ENCODE data around the gene PROX2. TPM values are rescaled to one million over a fixed set of nuclear protein-coding genes. Genes with fewer than 3 reads are reported as not detected.

The PROX2 gene
- total RNA-seq, 1 experiment from 2014 or later = not detected

DNA sequence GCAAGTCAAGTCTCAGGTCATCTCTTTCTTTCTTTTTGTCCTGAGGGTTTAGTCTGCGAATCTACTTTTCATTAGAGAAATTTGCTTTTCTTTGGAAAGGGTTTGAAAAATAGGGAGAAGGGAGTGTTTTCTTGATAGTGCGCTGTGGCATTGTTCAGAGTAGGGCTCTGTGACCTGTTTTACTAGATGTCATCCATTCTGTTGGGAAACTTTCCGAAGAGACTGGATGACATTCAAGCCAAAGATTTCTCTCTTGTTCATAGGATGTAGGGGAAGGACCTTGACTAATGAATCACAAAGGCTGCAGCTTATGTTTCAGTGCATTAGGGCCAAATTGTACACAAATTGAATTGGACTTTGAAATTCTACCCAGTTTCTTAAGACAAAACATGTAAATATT, 20.5 kb upstream of the PROX2 start:
- POLR2A ChIA-PET (ENCODE audit: unreplicated experiment) = interaction anchor here (0.7 kb wide), 1 partner anchor 58 kb away, joined by 6 read pairs; no protein-coding TSS in a partner anchor
- no peak for TF ChIP-seq EZH2 (IDR thresholded peaks at IDR 0.05; ENCODE audit: low read depth)
- no peak for TF ChIP-seq CTCF (conservative IDR thresholded peaks at IDR 0.05)
- no TSS peak for BruUV-seq (replicated peaks)

GRCh38 chr14:74893614-74894091, 17.7 kb upstream of the PROX2 start:
- intact Hi-C loops (cut with micrococcal nuclease; ENCODE audit: unreplicated experiment) = no loop called here
- H3K4me1 ChIP-seq (replicated peaks; ENCODE audit: insufficient read depth) = peaks cover 11% of the 10 kb centered on the region
- H2AFZ ChIP-seq = no peak overlapping the region
- H3K4me3 ChIP-seq = no peak overlapping the region
- H3F3A ChIP-seq (ENCODE audit: insufficient read depth, low read depth) = peaks cover 30% of the 10 kb centered on the region
- peaks cover 31% of the 10 kb centered on the region for H3K79me2 ChIP-seq (ENCODE audit: low read depth)
- no peak for TF ChIP-seq CTCF (conservative IDR thresholded peaks at IDR 0.05)
- no peak for TF ChIP-seq EZH2 (IDR thresholded peaks at IDR 0.05; ENCODE audit: low read depth)
- BruUV-seq (replicated peaks) = no TSS peak
- no peak for DNase-seq
- no peaks in the 10 kb centered on the region for H3K27me3 ChIP-seq (ENCODE audit: insufficient read depth, low read depth)
- no peak overlapping the region for H3K4me2 ChIP-seq
- CTCF ChIA-PET = interaction anchor here (0.6 to 0.8 kb wide), 6 partner anchors 11 to 1465 kb away, joined by 3 to 11 read pairs (median 3); no protein-coding TSS in a partner anchor
- no peak overlapping the region for H3K27ac ChIP-seq
- H3K36me3 ChIP-seq (ENCODE audit: low read depth) = peaks cover 88% of the 10 kb centered on the region
- H4K20me1 ChIP-seq (ENCODE audit: insufficient read depth) = peaks cover 38% of the 10 kb centered on the region
- no peaks in the 10 kb centered on the region for H3K9me3 ChIP-seq (ENCODE audit: insufficient read depth, low read depth)
- POLR2A ChIA-PET (ENCODE audit: unreplicated experiment) = no interaction called here
- H3K9me2 ChIP-seq (ENCODE audit: insufficient read depth) = no peaks in the 10 kb centered on the region

More for the DNA sequence above, 20.5 kb upstream of the PROX2 start:
- H3K4me3 ChIP-seq = no peak overlapping the region
- peaks cover 22% of the 10 kb centered on the region; the same call in 1 of the 2 replicates for H4K20me1 ChIP-seq (ENCODE audit: insufficient read depth)
- no peak overlapping the region for H2AFZ ChIP-seq
- intact Hi-C loops (cut with micrococcal nuclease; ENCODE audit: unreplicated experiment) = no loop called here
- H3K27ac ChIP-seq = no peak overlapping the region
- H3K4me2 ChIP-seq = no peak overlapping the region
- CTCF ChIA-PET = interaction anchor here (0.7 to 1.2 kb wide), 2 partner anchors 15 to 35 kb away, joined by 3 to 4 read pairs; no protein-coding TSS in a partner anchor
- H3K4me1 ChIP-seq (replicated peaks; ENCODE audit: insufficient read depth) = no peaks in the 10 kb centered on the region
- H3K9me3 ChIP-seq (ENCODE audit: insufficient read depth, low read depth) = no peaks in the 10 kb centered on the region
- H3K9me2 ChIP-seq (ENCODE audit: insufficient read depth) = no peaks in the 10 kb centered on the region
- no peak for DNase-seq
- H3K79me2 ChIP-seq (ENCODE audit: low read depth) = peaks cover 7% of the 10 kb centered on the region; the same call in 1 of the 2 replicates
- no peaks in the 10 kb centered on the region for H3K27me3 ChIP-seq (ENCODE audit: insufficient read depth, low read depth)
- H3F3A ChIP-seq (ENCODE audit: insufficient read depth, low read depth) = peaks cover 11% of the 10 kb centered on the region
- H3K36me3 ChIP-seq (ENCODE audit: low read depth) = peaks cover 97% of the 10 kb centered on the region

GRCh38 chr14:74892745-74893144, 16.8 kb upstream of the PROX2 start:
- intact Hi-C loops (cut with micrococcal nuclease; ENCODE audit: unreplicated experiment) = no loop called here
- Histone ChIP-seq H3F3A (ENCODE audit: insufficient read depth, low read depth) (peaks cover 39% of the 10 kb centered on the region), H3K4me3 (no peak overlapping the region), H3K4me2 (no peak overlapping the region), H4K20me1 (ENCODE audit: insufficient read depth) (peaks cover 47% of the 10 kb centered on the region), H3K79me2 (ENCODE audit: low read depth) (peaks cover 38% of the 10 kb centered on the region), H3K9me2 (ENCODE audit: insufficient read depth) (no peaks in the 10 kb centered on the region), H2AFZ (no peak overlapping the region), H3K36me3 (ENCODE audit: low read depth) (peaks cover 82% of the 10 kb centered on the region), H3K9me3 (ENCODE audit: insufficient read depth, low read depth) (no peaks in the 10 kb centered on the region), H3K4me1 (replicated peaks; ENCODE audit: insufficient read depth) (peaks cover 20% of the 10 kb centered on the region), H3K27me3 (ENCODE audit: insufficient read depth, low read depth) (no peaks in the 10 kb centered on the region), H3K27ac (no peak overlapping the region)
- DNase-seq = no peak
- POLR2A ChIA-PET (ENCODE audit: unreplicated experiment) = interaction anchor here (0.7 kb wide), 1 partner anchor 10 kb away, joined by 8 read pairs; no protein-coding TSS in a partner anchor
- CTCF ChIA-PET = interaction anchor here (0.6 to 0.8 kb wide), 6 partner anchors 10 to 229 kb away, joined by 3 to 11 read pairs (median 4); no protein-coding TSS in a partner anchor
- no TSS peak for BruUV-seq (replicated peaks)
- TF ChIP-seq EZH2 (IDR thresholded peaks at IDR 0.05; ENCODE audit: low read depth) (no peak), CTCF (conservative IDR thresholded peaks at IDR 0.05) (no peak)
